Breast epithelium (tissue), 3 donors: ENCODE measurements around the gene DLK1.

Source experiments
- CTCF ChIP-seq, 3 donors: fragments of 450-650 bp; IDR thresholded peaks; one replicate each; pipeline ENCODE4 v1.5.1; 2016 to 2017; ENCODE audit warnings: antibody characterized with exemption in 3 of 3, mild to moderate bottlenecking in 3 of 3, moderate library complexity in 3 of 3
- POLR2A ChIP-seq: fragments of 450-650 bp; IDR thresholded peaks from one replicate; pipeline ENCODE4 v1.6.1; 2016; ENCODE audit warnings: antibody characterized with exemption, mild to moderate bottlenecking, moderate library complexity

GRCh38 chr14:100769035-100769939 lies 42.6 kb downstream of the DLK1 start:
- TF ChIP-seq CTCF (IDR thresholded peaks at IDR 0.05) (no peak), POLR2A (no peak)
